Psoas muscle (tissue), 8 donors: ENCODE data around the gene MAPKAPK3. TPM values are rescaled to one million over a fixed set of nuclear protein-coding genes. Genes with fewer than 3 reads are reported as not detected.

ENCODE experiments used
- ATAC-seq, 4 donors: fragments of 200-7000 bp; cut with Tn5 transposase; one replicate each; pipeline ENCODE4 v1.9.1; 2020; ENCODE audit warnings: moderate library complexity in 3 of 4, mild to moderate bottlenecking in 2 of 4
- DNase-seq, 2 donors: peaks; one replicate each; pipeline ENCODE4 v3.0.0-alpha.2; 2020
- H3K27ac ChIP-seq: fragments of 200-600 bp; one replicate; pipeline ENCODE4 v1.8.0; 2022
- H3K27me3 ChIP-seq, 3 donors: fragments of 200-600 bp in 1 of 3; one replicate each; pipeline versions ENCODE4 v1.6.1 to v1.8.0; 2013 to 2022; ENCODE audit warnings: low read length in 2 of 3, mild to moderate bottlenecking in 2 of 3, moderate library complexity in 1 of 3; ENCODE audit not compliant: insufficient read depth in 3 of 3
- H3K36me3 ChIP-seq, 2 donors: fragments of 200-600 bp in 1 of 2; one replicate each; pipeline versions ENCODE4 v1.6.1 to v1.8.0; 2013 to 2022; ENCODE audit warnings: low read depth in 1 of 2, mild to moderate bottlenecking in 1 of 2, moderate library complexity in 1 of 2; ENCODE audit not compliant: insufficient read depth in 1 of 2
- H3K4me1 ChIP-seq: fragments of 200-600 bp; one replicate; pipeline ENCODE4 v1.8.0; 2022
- H3K4me3 ChIP-seq: fragments of 200-600 bp; one replicate; pipeline ENCODE4 v1.8.0; 2022; ENCODE audit warnings: mild to moderate bottlenecking
- H3K9me3 ChIP-seq: fragments of 200-600 bp; one replicate; pipeline ENCODE4 v1.8.0; 2022
- CTCF ChIP-seq: fragments of 200-600 bp; IDR thresholded peaks from one replicate; pipeline ENCODE4 v1.8.0; 2022; ENCODE audit warnings: antibody characterized with exemption
- WGBS, 3 donors: extraction: QIAGEN DNeasy Blood & Tissue Kit; methylation state at CpG; one replicate each; pipeline versions ENCODE4 v1.1.6 to v1.1.7; 2013; 5-methylcytosine and 5-hydroxymethylcytosine counted together
- intact Hi-C, 2 donors: fragments of 100-400 bp; cut with DNase I; formaldehyde crosslinking; loops; one replicate each; pipeline versions ENCODE4 v1.11.0 to v1.14.2; 2022
- polyA plus RNA-seq, 3 donors: library from polyadenylated mRNA; stranded (reverse); fragments of 200-250 nt; gene quantifications; one replicate each; pipeline ENCODE4 v1.2.3, GENCODE V29; 2013
- total RNA-seq, 4 donors: library from RNA; stranded (reverse); fragmentation: NEBNext Ultra II Directional in 2 of 4; extraction: Animal tissue kit (Norgen Biotek cat#: 25700) in 2 of 4; gene quantifications; one replicate each; pipeline versions ENCODE4 v1.2.1 to v1.2.4, GENCODE V29; 2021 to 2023
- donor health status: healthy with polysubstance abuse.
- donor health status: DM: no; HTN: no; CAD: no; lungs with moderate emphysema.
- donor health status: Bipolar disorder and iron deficiency.
- donor health status: healthy.
- donor health status: DM: yes; HTN: yes; CAD: no.
- donor health status: DM: no; HTN: no; CAD: no.
- donor health status: DM: no; HTN: no; CAD: no.
- donor health status: DM: yes; HTN: yes; CAD: no.

Gene MAPKAPK3
- total and polyA plus RNA-seq, 7 donors = 88.2 to 409 (median 249) TPM

- no peaks in the 10 kb centered on the region for H3K9me3 ChIP-seq
- no peak overlapping the region for H3K4me3 ChIP-seq
- TF ChIP-seq CTCF = no peak
- no peak overlapping the region for H3K27ac ChIP-seq
- intact Hi-C loops = no loop called here
- ATAC-seq = no peak
- H3K27me3 ChIP-seq = peaks cover 3 to 4% (median 4%) of the 10 kb centered on the region in 3 donors
- H3K36me3 ChIP-seq = no peaks in the 10 kb centered on the region
- no peaks in the 10 kb centered on the region for H3K4me1 ChIP-seq
- DNase-seq = no peak
- 53 to 68% (median 54%) methylated on average over 4 of the region's 4 CpGs for WGBS, 3 donors
Observed at GRCh38 chr3:50671331-50671730, 54.4 kb downstream of the MAPKAPK3 start.

GRCh38 chr3:50672656-50673055, 55.7 kb downstream of the MAPKAPK3 start:
- Histone ChIP-seq H3K36me3 (no peaks in the 10 kb centered on the region), H3K27ac (no peak overlapping the region), H3K27me3 (peaks cover 4 to 13% (median 5%) of the 10 kb centered on the region in 3 donors), H3K4me3 (no peak overlapping the region), H3K9me3 (no peaks in the 10 kb centered on the region), H3K4me1 (no peaks in the 10 kb centered on the region)
- DNase-seq (no peak), ATAC-seq (no peak)
- intact Hi-C loops = no loop called here
- no peak for TF ChIP-seq CTCF
- 68 to 86% (median 82%) methylated on average over 3 of the region's 3 CpGs for WGBS, 3 donors

- no peaks in the 10 kb centered on the region for H3K36me3 ChIP-seq
- no peak for TF ChIP-seq CTCF
- intact Hi-C loops = no loop called here
- DNase-seq = no peak
- 41 to 54% (median 44%) methylated on average over 3 of the region's 3 CpGs for WGBS, 3 donors
- H3K4me1 ChIP-seq = no peaks in the 10 kb centered on the region
- H3K27me3 ChIP-seq = peaks cover 4 to 25% (median 8%) of the 10 kb centered on the region in 3 donors
- H3K27ac ChIP-seq = no peak overlapping the region
- no peak overlapping the region for H3K4me3 ChIP-seq
- no peak for ATAC-seq
- H3K9me3 ChIP-seq = no peaks in the 10 kb centered on the region
Observed at GRCh38 chr3:50673931-50674330, 57.0 kb downstream of the MAPKAPK3 start.

GRCh38 chr3:50674349-50675178, 57.6 kb downstream of the MAPKAPK3 start, which contains the start of gene DOCK3:
Gene DOCK3 (plus strand): TSS chr3:50674927. CDS start chr3:50675264, 337 bp downstream.
- DNase-seq (peak; percentile 69 to 80), ATAC-seq (peak; percentile 85 to 94 (median 90))
- H3K4me1 ChIP-seq = no peaks in the 10 kb centered on the region
- 3 to 6% (median 6%) methylated on average over 34 to 89 of the region's 89 CpGs for WGBS, 3 donors
- H3K27me3 ChIP-seq = peaks cover 4 to 27% (median 9%) of the 10 kb centered on the region in 3 donors
- H3K36me3 ChIP-seq = no peaks in the 10 kb centered on the region
- H3K27ac ChIP-seq = no peak within 1 kb of the TSS
- no peak for TF ChIP-seq CTCF
- H3K4me3 ChIP-seq = peak within 1 kb of the TSS; percentile 65
- no peaks in the 10 kb centered on the region for H3K9me3 ChIP-seq
- intact Hi-C loops = no loop called here
